Activated CD4-positive, alpha-beta memory T cell treated with anti-CD3 and anti-CD28 coated beads for 36 hours (primary cell): ENCODE measurements around the gene PRIMPOL. TPM values are rescaled to one million over a fixed set of nuclear protein-coding genes. Genes with fewer than 3 reads are reported as not detected.

Source experiments
- CTCF ChIA-PET: fragments of 350-600 bp; sonication (Branson Sonifier 250); formaldehyde crosslinking; loops from one replicate; lab custom pipeline; 2021; ENCODE audit warnings: antibody characterized with exemption, inconsistent platforms; lab: Charles Lee
- POLR2A ChIA-PET: fragments of 350-600 bp; sonication (Branson Sonifier 250); formaldehyde crosslinking; loops from one replicate; lab custom pipeline; 2021; ENCODE audit warnings: antibody characterized with exemption; lab: Charles Lee
- DNase-seq: peaks from one replicate; pipeline ENCODE4 v3.0.0-alpha.2; 2020
- H3K27ac Mint-ChIP-seq: one replicate; pipeline ENCODE4 v1.8.0; 2021; ENCODE audit warnings: mixed read lengths
- H3K27me3 Mint-ChIP-seq: one replicate; pipeline ENCODE4 v1.8.0; 2021; ENCODE audit warnings: mixed read lengths
- H3K36me3 Mint-ChIP-seq: one replicate; pipeline ENCODE4 v1.8.0; 2021; ENCODE audit warnings: mixed read lengths
- H3K4me1 Mint-ChIP-seq: one replicate; pipeline ENCODE4 v1.8.0; 2021; ENCODE audit warnings: low read depth, mixed read lengths
- H3K4me3 Mint-ChIP-seq: one replicate; pipeline ENCODE4 v1.8.0; 2021; ENCODE audit warnings: mild to moderate bottlenecking, mixed read lengths
- H3K9me3 Mint-ChIP-seq: one replicate; pipeline ENCODE4 v1.8.0; 2021; ENCODE audit warnings: mixed read lengths
- intact Hi-C: fragments of 100-400 bp; cut with micrococcal nuclease; formaldehyde crosslinking; loops from one replicate; pipeline ENCODE4 v1.15.1; 2023
- total RNA-seq, 2 experiments: library from RNA; stranded (reverse); gene quantifications; one replicate each; pipeline ENCODE4 v1.2.3, GENCODE V29; 2021

Gene PRIMPOL
- total RNA-seq, 2 experiments from 2014 or later: 23.1 to 27.1 TPM

- Mint-ChIP-seq H3K4me3 (no peak overlapping the region), H3K4me1 (peaks cover 4% of the 10 kb centered on the region), H3K27me3 (no peaks in the 10 kb centered on the region), H3K36me3 (peaks cover 47% of the 10 kb centered on the region), H3K9me3 (no peaks in the 10 kb centered on the region), H3K27ac (no peak overlapping the region)
- intact Hi-C loops: no loop called here
- POLR2A ChIA-PET: no interaction called here
- DNase-seq: no peak
- CTCF ChIA-PET: no interaction called here
Observed at GRCh38 chr4:184695178-184695896, 45.8 kb downstream of the PRIMPOL start.

- Mint-ChIP-seq H3K36me3 (peaks cover 43% of the 10 kb centered on the region), H3K27me3 (no peaks in the 10 kb centered on the region)
- intact Hi-C loops: no loop called here
Observed at GRCh38 chr4:184697956-184698355, 48.4 kb downstream of the PRIMPOL start.

GRCh38 chr4:184699941-184700340, 50.4 kb downstream of the PRIMPOL start:
- H3K9me3 Mint-ChIP-seq: no peaks in the 10 kb centered on the region

More at GRCh38 chr4:184697956-184698355, 48.4 kb downstream of the PRIMPOL start:
- ChIA-PET POLR2A (no interaction called here), CTCF (no interaction called here)
- Mint-ChIP-seq H3K27ac (no peak overlapping the region), H3K4me3 (no peak overlapping the region), H3K9me3 (no peaks in the 10 kb centered on the region), H3K4me1 (no peaks in the 10 kb centered on the region)
- no peak for DNase-seq

GRCh38 chr4:184702114-184702513, 52.6 kb downstream of the PRIMPOL start:
- ChIA-PET POLR2A (no interaction called here), CTCF (interaction anchor here (0.9 kb wide), 1 partner anchor 66 kb away, joined by 3 read pairs; no protein-coding TSS in a partner anchor)
- Mint-ChIP-seq H3K27me3 (no peaks in the 10 kb centered on the region), H3K27ac (no peak overlapping the region), H3K9me3 (no peaks in the 10 kb centered on the region), H3K4me1 (peaks cover 21% of the 10 kb centered on the region), H3K36me3 (peaks cover 51% of the 10 kb centered on the region), H3K4me3 (no peak overlapping the region)
- no peak for DNase-seq
- intact Hi-C loops: no loop called here

More at GRCh38 chr4:184699941-184700340, 50.4 kb downstream of the PRIMPOL start:
- intact Hi-C loops: no loop called here
- no peak overlapping the region for H3K27ac Mint-ChIP-seq
- no peak overlapping the region for H3K4me3 Mint-ChIP-seq
- H3K36me3 Mint-ChIP-seq: peaks cover 46% of the 10 kb centered on the region
- peaks cover 2% of the 10 kb centered on the region for H3K4me1 Mint-ChIP-seq
- no peak for DNase-seq
- ChIA-PET POLR2A (interaction anchor here (0.9 kb wide), 1 partner anchor 13 kb away, joined by 3 read pairs; no protein-coding TSS in a partner anchor), CTCF (no interaction called here)
- H3K27me3 Mint-ChIP-seq: no peaks in the 10 kb centered on the region

GRCh38 chr4:184705692-184706091, 56.2 kb downstream of the PRIMPOL start:
- no peaks in the 10 kb centered on the region for H3K27me3 Mint-ChIP-seq
- ChIA-PET POLR2A (interaction anchor here (1.1 kb wide), 1 partner anchor 56 kb away, joined by 5 read pairs; the partner anchor contains the start of genes CASP3 and PRIMPOL), CTCF (interaction anchor here (1.0 to 1.5 kb wide), 2 partner anchors 10 to 442 kb away, joined by 4 to 5 read pairs; no protein-coding TSS in a partner anchor)
- no peak for DNase-seq
- intact Hi-C loops: loop anchor here (2.0 to 5.0 kb wide), 3 partner anchors 29 to 58 kb away; partner anchors contain the start of genes CASP3, CENPU and PRIMPOL
- peaks cover 61% of the 10 kb centered on the region for H3K36me3 Mint-ChIP-seq
- peaks cover 25% of the 10 kb centered on the region for H3K4me1 Mint-ChIP-seq
- H3K27ac Mint-ChIP-seq: peak overlapping the region; percentile 34
- H3K9me3 Mint-ChIP-seq: no peaks in the 10 kb centered on the region
- no peak overlapping the region for H3K4me3 Mint-ChIP-seq

- Mint-ChIP-seq H3K36me3 (peaks cover 58% of the 10 kb centered on the region), H3K27me3 (no peaks in the 10 kb centered on the region), H3K4me3 (no peak overlapping the region), H3K27ac (peak overlapping the region; percentile 51), H3K9me3 (no peaks in the 10 kb centered on the region), H3K4me1 (peaks cover 25% of the 10 kb centered on the region)
- DNase-seq: no peak
- POLR2A ChIA-PET: interaction anchor here (1.9 kb wide), 1 partner anchor 27 kb away, joined by 5 read pairs; the partner anchor contains the start of gene CENPU
- CTCF ChIA-PET: interaction anchor here (1.5 kb wide), 1 partner anchor 9 kb away, joined by 4 read pairs; no protein-coding TSS in a partner anchor
- intact Hi-C loops: loop anchor here (2.0 to 5.0 kb wide), 3 partner anchors 28 to 59 kb away; partner anchors contain the start of genes CASP3, CENPU and PRIMPOL
Observed at GRCh38 chr4:184706453-184706852, 56.9 kb downstream of the PRIMPOL start.

- Mint-ChIP-seq H3K9me3 (no peaks in the 10 kb centered on the region), H3K27ac (no peak overlapping the region), H3K4me1 (peaks cover 3% of the 10 kb centered on the region), H3K36me3 (peaks cover 51% of the 10 kb centered on the region), H3K27me3 (no peaks in the 10 kb centered on the region), H3K4me3 (no peak overlapping the region)
- ChIA-PET POLR2A (no interaction called here), CTCF (no interaction called here)
- intact Hi-C loops: no loop called here
- DNase-seq: no peak
Observed at GRCh38 chr4:184712322-184712721, 62.8 kb downstream of the PRIMPOL start.

GRCh38 chr4:184713887-184714286, 64.3 kb downstream of the PRIMPOL start:
- Mint-ChIP-seq H3K4me1 (no peaks in the 10 kb centered on the region), H3K27me3 (no peaks in the 10 kb centered on the region), H3K27ac (no peak overlapping the region), H3K4me3 (no peak overlapping the region), H3K36me3 (peaks cover 57% of the 10 kb centered on the region), H3K9me3 (no peaks in the 10 kb centered on the region)
- POLR2A ChIA-PET: no interaction called here
- no peak for DNase-seq
- CTCF ChIA-PET: no interaction called here
- intact Hi-C loops: no loop called here

GRCh38 chr4:184715526-184715925, 66.0 kb downstream of the PRIMPOL start:
- Mint-ChIP-seq H3K27me3 (no peaks in the 10 kb centered on the region), H3K4me1 (no peaks in the 10 kb centered on the region), H3K4me3 (no peak overlapping the region), H3K27ac (no peak overlapping the region), H3K36me3 (peaks cover 59% of the 10 kb centered on the region), H3K9me3 (no peaks in the 10 kb centered on the region)
- intact Hi-C loops: no loop called here
- DNase-seq: no peak
- CTCF ChIA-PET: interaction anchor here (0.9 kb wide), 1 partner anchor 9 kb away, joined by 4 read pairs; no protein-coding TSS in a partner anchor
- POLR2A ChIA-PET: no interaction called here

GRCh38 chr4:184719407-184719806, 69.9 kb downstream of the PRIMPOL start:
- DNase-seq: no peak
- Mint-ChIP-seq H3K27me3 (no peaks in the 10 kb centered on the region), H3K36me3 (peaks cover 77% of the 10 kb centered on the region), H3K4me3 (no peak overlapping the region), H3K27ac (no peak overlapping the region), H3K4me1 (no peaks in the 10 kb centered on the region), H3K9me3 (peaks cover 8% of the 10 kb centered on the region)
- intact Hi-C loops: no loop called here
- CTCF ChIA-PET: interaction anchor here (1.7 kb wide), 1 partner anchor 26 kb away, joined by 4 read pairs; no protein-coding TSS in a partner anchor
- POLR2A ChIA-PET: no interaction called here

GRCh38 chr4:184721254-184721653, 71.7 kb downstream of the PRIMPOL start:
- ChIA-PET CTCF (interaction anchor here (0.6 to 4.2 kb wide), 2 partner anchors 12 to 155 kb away, joined by 3 to 17 read pairs; partner anchors contain the start of gene CENPU), POLR2A (interaction anchor here (1.3 kb wide), 1 partner anchor 13 kb away, joined by 5 read pairs; the partner anchor contains the start of gene CENPU)
- intact Hi-C loops: no loop called here
- peaks cover 78% of the 10 kb centered on the region for H3K36me3 Mint-ChIP-seq
- no peak overlapping the region for H3K27ac Mint-ChIP-seq
- no peak for DNase-seq
- H3K4me1 Mint-ChIP-seq: no peaks in the 10 kb centered on the region
- no peaks in the 10 kb centered on the region for H3K27me3 Mint-ChIP-seq
- peaks cover 8% of the 10 kb centered on the region for H3K9me3 Mint-ChIP-seq
- no peak overlapping the region for H3K4me3 Mint-ChIP-seq

- no peak for DNase-seq
- peaks cover 8% of the 10 kb centered on the region for H3K9me3 Mint-ChIP-seq
- no peaks in the 10 kb centered on the region for H3K4me1 Mint-ChIP-seq
- intact Hi-C loops: no loop called here
- H3K36me3 Mint-ChIP-seq: peaks cover 76% of the 10 kb centered on the region
- ChIA-PET CTCF (interaction anchor here (1.7 to 4.2 kb wide), 2 partner anchors 11 to 458 kb away, joined by 5 to 17 read pairs; partner anchors contain the start of gene CENPU), POLR2A (interaction anchor here (0.9 kb wide), 1 partner anchor 10 kb away, joined by 3 read pairs; no protein-coding TSS in a partner anchor)
- H3K27ac Mint-ChIP-seq: no peak overlapping the region
- no peaks in the 10 kb centered on the region for H3K27me3 Mint-ChIP-seq
- no peak overlapping the region for H3K4me3 Mint-ChIP-seq
Observed at GRCh38 chr4:184722798-184723197, 73.3 kb downstream of the PRIMPOL start.
